Endothelial cell of umbilical vein (primary cell): ENCODE measurements around the gene TMEM139. TPM values are rescaled to one million over a fixed set of nuclear protein-coding genes. Genes with fewer than 3 reads are reported as not detected.

Experiments
- BruUV-seq: library from RNA; stranded (reverse); fragments of 400-500 nt; replicated peaks from 2 replicates; lab custom pipeline; 2021; lab: Mats Ljungman, UMichigan
- CTCF ChIA-PET: fragments of 300-600, 350-600 bp; sonication (Branson Sonifier 250); formaldehyde crosslinking; loops from one replicate; lab custom pipeline; 2021; ENCODE audit warnings: antibody characterized with exemption, inconsistent platforms; lab: Charles Lee
- POLR2A ChIA-PET: fragments of 300-600, 350-600 bp; sonication (Branson Sonifier 250); formaldehyde crosslinking; loops from one replicate; lab custom pipeline; 2021; ENCODE audit warnings: antibody characterized with exemption, inconsistent platforms; lab: Charles Lee
- DNase-seq: peaks from one replicate; pipeline ENCODE4 v3.0.0-alpha.2; 2011; ENCODE audit warnings: low read depth, low spot score
- FAIRE-seq: peaks from 2 replicates; lab custom pipeline; 2011; peaks lifted over from hg19 to GRCh38; lab: Jason Lieb, UNC
- H2AFZ ChIP-seq: 2 replicates; pipeline ENCODE4 v1.6.0; 2012; ENCODE audit warnings: low read depth, low read length, control low read depth, inconsistent platforms
- H3K27ac ChIP-seq: 2 replicates; pipeline ENCODE4 v1.5.1; 2011; ENCODE audit warnings: low read depth, mild to moderate bottlenecking, control low read depth, low read length, moderate library complexity; ENCODE audit not compliant: insufficient read depth
- H3K27me3 ChIP-seq, 2 experiments: 2 replicates each; pipeline versions ENCODE4 v1.6.0 to v1.6.1; 2011; ENCODE audit warnings: low read length in 2 of 2, mixed read lengths in 1 of 2; ENCODE audit not compliant: control insufficient read depth in 2 of 2, insufficient read depth in 2 of 2
- H3K36me3 ChIP-seq, 2 experiments: 2 replicates in 1 of 2; 3 replicates in 1 of 2; pipeline ENCODE4 v1.5.1; 2011; ENCODE audit warnings: low read length in 2 of 2, mild to moderate bottlenecking in 1 of 2, moderate library complexity in 1 of 2; ENCODE audit not compliant: control insufficient read depth in 2 of 2, insufficient read depth in 2 of 2; ENCODE audit errors: extremely low read depth in 1 of 2
- H3K4me1 ChIP-seq: 3 replicates; pipeline ENCODE4 v1.5.1; 2011; ENCODE audit warnings: mild to moderate bottlenecking, low read length; ENCODE audit not compliant: control insufficient read depth, insufficient read depth; ENCODE audit errors: extremely low read depth
- H3K4me2 ChIP-seq: 2 replicates; pipeline ENCODE4 v1.6.1; 2011; ENCODE audit warnings: low read length, control low read depth, mixed read lengths; ENCODE audit not compliant: insufficient read depth
- H3K4me3 ChIP-seq, 3 experiments: fragments of 200-600 bp in 1 of 3; sonication (generic), shearing (Covaris generic) in 1 of 3; replicated peaks in 1 of 3; 2 replicates each; pipeline ENCODE4 v1.5.1; 2011 to 2016; ENCODE audit warnings: control low read depth in 3 of 3, low read length in 3 of 3, mild to moderate bottlenecking in 2 of 3, inconsistent platforms in 1 of 3, low read depth in 1 of 3, moderate library complexity in 1 of 3; ENCODE audit not compliant: insufficient read depth in 1 of 3
- H3K79me2 ChIP-seq: 2 replicates; pipeline ENCODE4 v1.6.0; 2012; ENCODE audit warnings: low read length, inconsistent platforms; ENCODE audit not compliant: control insufficient read depth, insufficient read depth
- H3K9ac ChIP-seq: replicated peaks from 2 replicates; pipeline ENCODE3; 2011; ENCODE audit warnings: low read length, control low read depth; ENCODE audit not compliant: insufficient read depth; ENCODE audit errors: extremely low read depth
- H3K9me1 ChIP-seq: replicated peaks from 3 replicates; pipeline ENCODE4 v1.6.0; 2011; ENCODE audit warnings: mild to moderate bottlenecking, low read length; ENCODE audit not compliant: control insufficient read depth, insufficient read depth; ENCODE audit errors: extremely low read depth
- H3K9me3 ChIP-seq: replicated peaks from 2 replicates; pipeline ENCODE4 v1.5.1; 2012; ENCODE audit warnings: low read length, inconsistent platforms; ENCODE audit not compliant: control insufficient read depth, insufficient read depth
- H4K20me1 ChIP-seq: replicated peaks from 2 replicates; pipeline ENCODE3; 2011; ENCODE audit warnings: mild to moderate bottlenecking, low read length; ENCODE audit not compliant: control insufficient read depth, insufficient read depth; ENCODE audit errors: extremely low read depth
- CTCF ChIP-seq, 2 donors: IDR thresholded peaks; 1 replicate in 1 of 2; 2 replicates in 1 of 2; pipeline ENCODE4 v1.5.1; 2011; ENCODE audit warnings: low read length in 2 of 2, mild to moderate bottlenecking in 2 of 2, moderate library complexity in 2 of 2, control low read depth in 1 of 2, inconsistent platforms in 1 of 2, low read depth in 1 of 2; ENCODE audit not compliant: insufficient read depth in 1 of 2; ENCODE audit errors: extremely low read depth in 1 of 2
- EZH2 ChIP-seq: IDR thresholded peaks from 2 replicates; pipeline ENCODE4 v1.6.1; 2012; ENCODE audit warnings: borderline replicate concordance, low read depth, mild to moderate bottlenecking, moderate library complexity, low read length, inconsistent platforms; ENCODE audit not compliant: severe bottlenecking
- FOS ChIP-seq: IDR thresholded peaks from 2 replicates; pipeline ENCODE4 v1.6.1; 2011; ENCODE audit warnings: mild to moderate bottlenecking, low read length, moderate library complexity, borderline replicate concordance; ENCODE audit not compliant: insufficient read depth
- GATA2 ChIP-seq: IDR thresholded peaks from 2 replicates; pipeline ENCODE4 v1.7.0; 2011; ENCODE audit warnings: low read depth, mild to moderate bottlenecking, moderate library complexity, mixed read lengths, low read length; ENCODE audit not compliant: insufficient read length, insufficient read depth
- JUN ChIP-seq: IDR thresholded peaks from 2 replicates; pipeline ENCODE4 v1.6.1; 2011; ENCODE audit warnings: borderline replicate concordance, low read depth; ENCODE audit not compliant: insufficient read length, insufficient read depth
- MAX ChIP-seq: IDR thresholded peaks from 2 replicates; pipeline ENCODE4 v1.6.1; 2011; ENCODE audit not compliant: insufficient read depth, insufficient read length
- MYC ChIP-seq: IDR thresholded peaks from one replicate; pipeline ENCODE4 v1.6.1; 2011; ENCODE audit warnings: mild to moderate bottlenecking, low read depth, low read length
- POLR2A ChIP-seq: IDR thresholded peaks from 2 replicates; pipeline ENCODE4 v1.6.1; 2012; ENCODE audit warnings: low read depth, mild to moderate bottlenecking, control low read depth, low read length
- POLR2AphosphoS5 ChIP-seq: IDR thresholded peaks from 2 replicates; pipeline ENCODE4 v1.6.1; 2012; ENCODE audit warnings: low read depth, mild to moderate bottlenecking, control low read depth, low read length, moderate library complexity; ENCODE audit not compliant: insufficient read depth
- dilution Hi-C: fragments of 300-500 bp; cut with MboI; formaldehyde crosslinking; loops from one replicate; pipeline ENCODE4 v1.15.0; 2019; ENCODE audit warnings: low sequenced_read_pairs; ENCODE audit not compliant: extremely low pct_ligation_motif_present
- intact Hi-C: fragments of 100-400 bp; cut with micrococcal nuclease; formaldehyde crosslinking; loops from one replicate; pipeline ENCODE4 v1.10.0; 2022
- polyA plus RNA-seq, 4 experiments: library from polyadenylated mRNA; depleted of rRNA in 3 of 4; stranded (reverse) in 3 of 4; unstranded in 1 of 4; fragments of >200 nt; gene quantifications; 2 replicates each; pipeline versions ENCODE4 v1.2.1 to v1.2.3, GENCODE V29; 2011 to 2012; ENCODE audit warnings: missing spikeins in 1 of 4
- total RNA-seq: library from RNA; stranded (reverse); gene quantifications from 2 replicates; pipeline ENCODE4 v1.2.3, GENCODE V29; 2021

TMEM139 gene
- total and polyA plus RNA-seq, 2 donors (not counting 3 experiments of a cell fraction or from before 2014, with no cell fraction given), result 0.37 TPM; not detected in 1

- no peak overlapping the region for H2AFZ ChIP-seq
- no peaks in the 10 kb centered on the region for H3K9me1 ChIP-seq
- no peak overlapping the region for H3K4me2 ChIP-seq
- H3K27me3 ChIP-seq, result peaks cover 0 to 1% of the 10 kb centered on the region in 2 experiments
- FAIRE-seq, result no peak
- H3K27ac ChIP-seq, result no peak overlapping the region
- H3K79me2 ChIP-seq, result no peaks in the 10 kb centered on the region
- no peaks in the 10 kb centered on the region for H3K4me1 ChIP-seq
- no peaks in the 10 kb centered on the region for H3K9me3 ChIP-seq
- ChIA-PET CTCF (interaction anchor here (1.7 kb wide), 1 partner anchor 56 kb away, joined by 4 read pairs; no protein-coding TSS in a partner anchor), POLR2A (no interaction called here)
- no peak overlapping the region for H3K9ac ChIP-seq
- no TSS peak for BruUV-seq
- dilution Hi-C loops (no loop called here), intact Hi-C loops (no loop called here)
- no peak overlapping the region for H3K4me3 ChIP-seq
- no peak for DNase-seq
- H3K36me3 ChIP-seq, result no peaks in the 10 kb centered on the region
- no peaks in the 10 kb centered on the region for H4K20me1 ChIP-seq
- TF ChIP-seq EZH2, result no peak
- no peak for TF ChIP-seq FOS
- TF ChIP-seq MYC, result no peak
- no peak for TF ChIP-seq MAX
- no peak for TF ChIP-seq CTCF (IDR thresholded peaks at IDR 0.05; ENCODE audit: extremely low read depth in 1 of 2, insufficient read depth in 1 of 2, low read depth in 1 of 2, low read length in 2 of 2)
- no peak for TF ChIP-seq JUN
- TF ChIP-seq POLR2A, result no peak
- no peak for TF ChIP-seq GATA2
- no peak for TF ChIP-seq POLR2AphosphoS5
Measured at GRCh38 chr7:143316492-143316891, 31.7 kb downstream of the TMEM139 start.
